ENCODE data around the gene MSI2.

The MSI2 gene

GRCh38 chr17:57270801-57271245 is 14.5 kb downstream of the MSI2 start:
- DNase-seq (ENCODE audit: low read depth) = no peak

DNA sequence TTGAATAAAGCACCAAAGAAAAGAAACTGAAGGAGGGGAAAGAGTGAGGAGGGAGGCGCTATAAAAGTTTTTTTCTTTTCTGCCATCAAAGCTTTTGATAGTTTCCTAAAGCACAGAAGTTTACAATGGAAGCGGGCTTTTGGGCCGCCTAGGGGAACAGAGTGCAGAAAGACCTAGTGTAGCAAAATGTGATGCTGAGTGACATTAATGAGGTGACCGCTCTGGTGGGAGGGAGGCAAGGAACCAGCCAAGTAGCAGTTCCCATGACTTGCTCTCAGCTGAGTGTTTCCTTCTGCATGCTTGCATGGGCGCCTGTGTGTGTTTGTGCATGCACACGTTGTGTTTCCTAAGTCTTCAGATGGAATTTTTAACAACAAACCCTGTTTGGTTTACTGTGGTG is 15.5 kb downstream of the MSI2 start:
- no peak for DNase-seq (ENCODE audit: low read depth)

DNA sequence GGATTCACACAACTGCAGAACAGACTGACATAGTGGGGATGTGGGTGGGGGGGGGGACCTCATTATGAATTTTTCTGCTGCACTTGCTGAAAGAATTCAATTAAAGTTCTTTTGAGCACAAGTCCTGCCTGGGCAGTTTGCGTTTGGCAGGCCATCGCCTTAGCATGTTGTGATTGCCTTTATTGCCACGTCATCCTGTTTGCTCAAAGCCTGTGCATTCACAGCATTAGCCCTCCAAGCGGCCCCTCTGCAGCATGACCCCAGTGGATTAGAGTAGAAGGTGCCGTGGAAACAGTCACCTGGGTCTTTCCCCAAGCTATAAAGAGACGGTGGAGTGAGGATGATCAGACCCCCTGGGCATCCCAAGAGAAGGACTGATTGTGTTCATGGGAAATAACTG is 17.2 kb downstream of the MSI2 start:
- DNase-seq (ENCODE audit: low read depth) = no peak

- no peak for DNase-seq (ENCODE audit: low read depth)
These were observed 17.8 kb downstream of the MSI2 start for GRCh38 chr17:57274162-57274561.

- no peak for DNase-seq (ENCODE audit: low read depth)
These were observed 18.9 kb downstream of the MSI2 start for GRCh38 chr17:57275071-57275764.

GRCh38 chr17:57276621-57277020 is 20.3 kb downstream of the MSI2 start:
- DNase-seq (ENCODE audit: low read depth) = no peak

DNA sequence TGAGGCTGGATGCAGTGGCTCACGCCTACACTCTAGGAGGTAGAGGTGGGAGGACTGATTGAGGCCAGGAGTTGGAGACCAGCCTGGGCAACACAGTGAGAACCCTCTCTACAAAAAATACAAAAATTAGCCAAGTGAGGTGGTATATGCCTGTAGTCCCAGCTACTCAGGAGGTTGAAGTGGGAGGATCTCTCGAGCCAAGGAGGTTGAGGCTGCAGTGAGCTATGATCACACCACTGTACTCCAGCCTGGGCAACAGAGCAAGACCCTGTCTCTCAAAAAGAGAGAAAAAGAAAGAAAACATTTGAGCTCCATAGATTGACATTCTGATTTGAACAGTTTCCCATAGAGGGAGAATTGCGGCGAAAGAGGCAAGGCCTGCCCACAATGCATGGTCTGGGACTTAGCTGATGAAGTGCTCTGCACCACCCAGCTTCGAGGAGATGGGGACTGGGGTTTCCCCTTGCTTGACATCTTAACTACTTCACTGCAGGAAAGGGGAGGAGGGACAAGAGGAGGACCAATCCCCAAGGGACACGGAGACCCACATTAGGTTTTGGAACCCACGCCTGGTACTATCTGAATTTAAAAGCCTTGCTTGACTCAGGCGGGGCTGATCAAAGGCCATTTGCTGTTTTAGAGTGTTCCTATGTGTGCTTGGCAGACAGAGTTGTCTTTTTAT is 21.7 kb downstream of the MSI2 start:
- no peak for DNase-seq (ENCODE audit: low read depth)

- no peak for DNase-seq (ENCODE audit: low read depth)
These were observed 22.5 kb downstream of the MSI2 start for GRCh38 chr17:57278740-57279387.

DNA sequence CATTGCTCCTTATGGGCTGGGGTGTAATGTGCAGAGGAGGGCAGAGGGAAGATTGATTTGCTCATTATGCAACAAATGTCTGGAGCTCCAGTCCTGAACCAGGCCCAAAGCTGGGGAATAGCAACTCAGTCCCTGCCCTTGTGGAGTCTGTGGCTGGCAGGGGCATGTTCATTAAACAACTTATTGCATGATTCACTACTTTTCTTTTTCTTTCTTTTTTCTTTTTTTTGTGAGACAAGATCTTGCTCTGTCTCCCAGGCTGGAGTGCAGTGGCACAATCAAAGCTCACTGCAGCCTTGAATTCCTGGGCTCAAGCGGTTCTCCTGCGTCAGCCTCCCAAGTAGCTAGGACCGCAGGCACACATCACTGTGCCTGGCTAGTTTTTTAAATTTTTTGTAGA is 23.1 kb downstream of the MSI2 start:
- DNase-seq (ENCODE audit: low read depth) = no peak

GRCh38 chr17:57281887-57282286 is 25.6 kb downstream of the MSI2 start:
- no peak for DNase-seq (ENCODE audit: low read depth)

DNA sequence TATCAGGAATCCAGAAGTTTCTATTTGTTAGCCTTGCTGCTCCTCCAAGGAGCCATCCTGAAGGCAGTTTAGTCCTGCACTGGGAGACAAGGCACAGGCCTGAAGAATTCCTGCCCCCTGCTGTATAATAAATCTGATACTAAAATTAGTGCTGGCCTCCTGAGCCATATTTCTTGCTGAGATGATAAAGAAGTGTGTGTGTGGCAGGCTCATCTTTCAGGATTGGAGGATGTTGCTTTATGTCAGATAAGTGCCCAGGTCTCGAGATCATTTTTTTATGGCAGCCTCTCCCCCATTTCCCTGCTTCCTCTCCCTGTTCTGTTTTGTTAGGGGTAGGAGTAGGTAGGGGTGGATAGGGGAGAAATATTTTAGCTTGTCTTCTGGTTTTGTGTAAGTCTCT is 26.0 kb downstream of the MSI2 start:
- DNase-seq (ENCODE audit: low read depth) = no peak

- DNase-seq (ENCODE audit: low read depth) = no peak
These were observed 27.1 kb downstream of the MSI2 start for GRCh38 chr17:57283203-57283971.

- DNase-seq (ENCODE audit: low read depth) = no peak
These were observed 28.3 kb downstream of the MSI2 start for GRCh38 chr17:57284583-57284982.

GRCh38 chr17:57284984-57285646 is 28.8 kb downstream of the MSI2 start:
- DNase-seq (ENCODE audit: low read depth) = peak; percentile 20

DNA sequence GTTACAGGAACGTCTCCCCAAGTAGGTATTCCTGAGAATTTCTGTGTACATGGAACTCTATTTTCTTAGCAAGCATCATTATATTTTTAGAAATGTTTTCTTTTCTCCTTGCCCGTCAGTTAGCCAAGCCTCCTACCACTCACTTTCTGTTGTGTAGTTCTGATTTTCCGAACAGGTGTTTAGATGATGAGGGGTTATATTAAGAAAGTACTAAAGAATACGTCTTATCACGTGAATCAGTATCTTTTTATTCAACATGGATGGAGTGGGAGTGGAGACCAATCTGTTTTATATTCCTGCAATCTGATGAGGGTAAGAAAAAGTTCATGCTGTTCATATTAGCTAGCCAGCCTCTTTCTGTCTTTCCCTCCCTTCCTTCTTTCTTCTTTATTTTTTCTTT is 29.4 kb downstream of the MSI2 start:
- DNase-seq (ENCODE audit: low read depth) = no peak

GRCh38 chr17:57286399-57287105 is 30.2 kb downstream of the MSI2 start:
- DNase-seq (ENCODE audit: low read depth) = peak; percentile 44

DNA sequence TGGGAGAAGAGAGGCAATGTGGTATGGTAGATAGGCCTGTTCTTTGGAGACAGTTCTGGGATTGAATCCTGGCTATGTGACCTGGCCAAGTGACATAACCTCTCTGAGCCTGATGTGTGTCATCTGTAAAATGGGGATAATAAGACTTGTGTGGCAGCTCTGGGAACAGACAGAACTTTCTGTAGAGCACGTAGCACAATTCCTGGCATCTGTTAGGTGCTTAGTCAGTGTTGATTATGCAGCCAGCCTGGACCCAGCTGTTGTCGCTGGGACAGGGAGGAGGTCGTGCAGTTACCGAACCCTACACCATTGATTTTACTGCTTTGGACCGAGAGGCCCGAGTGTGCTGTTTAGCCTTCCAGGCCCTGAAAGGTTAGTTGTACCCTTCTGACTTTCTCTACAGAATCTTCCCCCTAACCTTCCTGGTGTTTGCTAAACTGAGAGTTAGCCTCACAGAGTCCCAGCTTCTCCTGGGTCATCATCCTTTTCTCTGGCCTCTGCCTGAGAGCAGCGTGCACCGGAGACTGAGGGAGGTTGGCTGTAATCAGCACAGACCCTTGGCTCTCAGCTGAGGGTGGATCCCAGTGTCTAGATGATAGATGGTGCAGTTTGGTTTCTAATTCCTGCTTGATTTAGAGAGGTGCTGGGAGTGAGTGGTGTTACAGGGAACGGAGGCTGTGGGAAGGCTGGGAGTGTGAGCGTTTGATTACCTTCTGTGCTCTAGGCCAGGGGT is 31.9 kb downstream of the MSI2 start:
- peak; percentile 24 for DNase-seq (ENCODE audit: low read depth)

DNA sequence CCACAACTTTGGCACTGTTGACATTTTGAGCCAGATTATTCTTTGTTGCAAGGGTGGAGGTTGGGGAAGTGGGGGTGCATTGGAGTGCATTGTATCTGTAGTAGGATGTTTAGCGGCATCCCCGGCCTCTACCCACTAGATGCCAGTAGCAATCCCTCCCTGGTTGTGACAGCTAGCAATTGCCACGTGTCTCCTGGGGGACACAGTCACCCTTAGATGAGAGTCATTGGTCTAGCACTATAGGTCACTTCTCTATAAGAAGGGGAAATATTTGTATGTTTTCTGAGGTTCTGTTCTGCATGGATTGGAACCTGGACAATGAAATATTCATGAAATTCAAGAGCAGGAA is 32.4 kb downstream of the MSI2 start:
- DNase-seq (ENCODE audit: low read depth) = no peak

DNA sequence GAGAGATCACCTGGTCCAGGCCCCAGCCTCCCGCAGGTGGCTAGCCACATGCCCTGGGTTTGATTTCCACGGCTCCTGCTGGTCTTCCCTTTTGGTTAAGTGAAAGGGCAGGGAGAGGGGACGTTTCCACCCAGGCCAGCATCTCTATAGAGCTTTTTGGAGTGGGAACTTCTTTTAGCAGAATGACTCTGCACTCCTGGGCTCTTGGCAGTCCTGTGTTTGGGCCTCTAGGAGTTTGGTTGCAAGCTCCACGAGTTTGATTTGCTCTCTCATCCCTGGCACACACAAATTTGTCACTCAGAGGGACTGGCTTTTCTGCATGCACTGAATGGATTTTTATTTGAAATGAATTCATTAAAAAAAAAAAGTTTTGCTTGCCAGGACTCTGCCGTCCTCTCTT is 32.8 kb downstream of the MSI2 start:
- DNase-seq (ENCODE audit: low read depth) = no peak

- DNase-seq (ENCODE audit: low read depth) = no peak
These were observed 33.3 kb downstream of the MSI2 start for GRCh38 chr17:57289613-57290012.

DNA sequence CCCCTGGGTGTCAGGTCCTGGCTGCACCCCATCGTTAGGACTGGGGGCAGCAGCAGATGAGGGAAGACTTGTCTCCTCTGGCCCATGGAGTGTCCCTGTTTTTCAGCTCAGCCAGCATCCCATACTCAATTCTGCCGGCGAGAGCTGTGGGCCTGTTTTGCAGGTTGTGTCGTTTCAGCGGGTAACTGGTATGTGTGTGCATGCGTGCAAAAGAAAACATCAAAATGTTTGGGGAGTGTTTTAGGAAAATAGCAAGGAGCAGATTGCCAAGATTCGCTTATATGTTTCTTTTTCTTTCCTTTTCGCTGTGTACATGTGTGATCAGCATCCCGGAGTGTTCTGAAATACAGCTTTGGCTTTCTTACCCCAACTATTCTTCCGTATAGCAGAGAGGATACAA is 34.7 kb downstream of the MSI2 start:
- DNase-seq (ENCODE audit: low read depth) = no peak
